ENCODE data around the gene STAB1. TPM values are rescaled to one million over a fixed set of nuclear protein-coding genes. Genes with fewer than 3 reads are reported as not detected.
A peak's percentile ranks its signal among the peaks of the same experiment; 100 is the strongest.

STAB1 gene
- total RNA-seq, 4 donors from 2014 or later = 27.0 to 98.2 (median 67.2) TPM

DNA sequence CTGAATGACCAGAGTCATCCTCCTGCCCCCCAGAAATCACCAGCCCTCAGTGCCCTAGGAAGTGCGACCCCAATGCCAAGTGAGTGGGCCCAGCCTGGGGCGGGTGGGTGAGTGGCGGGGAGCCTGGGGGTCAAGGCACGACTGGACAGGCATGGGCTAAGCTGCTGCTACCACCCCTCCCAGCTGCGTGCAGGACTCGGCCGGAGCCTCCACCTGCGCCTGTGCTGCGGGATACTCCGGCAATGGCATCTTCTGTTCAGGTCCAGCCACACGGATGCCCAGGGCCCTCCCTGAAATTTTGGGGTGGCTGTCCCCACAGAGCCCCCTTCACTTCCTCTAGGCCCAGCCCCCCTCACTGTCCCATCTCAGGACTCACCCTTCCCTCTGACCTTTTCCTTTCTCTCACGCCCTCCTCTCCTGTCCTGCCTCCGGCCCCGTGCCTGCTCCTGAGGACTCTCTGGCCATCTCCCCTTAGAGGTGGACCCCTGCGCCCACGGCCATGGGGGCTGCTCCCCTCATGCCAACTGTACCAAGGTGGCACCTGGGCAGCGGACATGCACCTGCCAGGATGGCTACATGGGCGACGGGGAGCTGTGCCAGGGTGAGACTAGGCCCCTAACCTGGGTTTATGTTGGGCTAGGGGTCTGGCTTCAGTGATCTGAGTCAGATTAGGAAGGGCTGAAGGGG, 21.5 kb downstream of the STAB1 start:
- no peak for DNase-seq
- TF ChIP-seq, protein P1, sequence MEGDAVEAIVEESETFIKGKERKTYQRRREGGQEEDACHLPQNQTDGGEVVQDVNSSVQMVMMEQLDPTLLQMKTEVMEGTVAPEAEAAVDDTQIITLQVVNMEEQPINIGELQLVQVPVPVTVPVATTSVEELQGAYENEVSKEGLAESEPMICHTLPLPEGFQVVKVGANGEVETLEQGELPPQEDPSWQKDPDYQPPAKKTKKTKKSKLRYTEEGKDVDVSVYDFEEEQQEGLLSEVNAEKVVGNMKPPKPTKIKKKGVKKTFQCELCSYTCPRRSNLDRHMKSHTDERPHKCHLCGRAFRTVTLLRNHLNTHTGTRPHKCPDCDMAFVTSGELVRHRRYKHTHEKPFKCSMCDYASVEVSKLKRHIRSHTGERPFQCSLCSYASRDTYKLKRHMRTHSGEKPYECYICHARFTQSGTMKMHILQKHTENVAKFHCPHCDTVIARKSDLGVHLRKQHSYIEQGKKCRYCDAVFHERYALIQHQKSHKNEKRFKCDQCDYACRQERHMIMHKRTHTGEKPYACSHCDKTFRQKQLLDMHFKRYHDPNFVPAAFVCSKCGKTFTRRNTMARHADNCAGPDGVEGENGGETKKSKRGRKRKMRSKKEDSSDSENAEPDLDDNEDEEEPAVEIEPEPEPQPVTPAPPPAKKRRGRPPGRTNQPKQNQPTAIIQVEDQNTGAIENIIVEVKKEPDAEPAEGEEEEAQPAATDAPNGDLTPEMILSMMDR (IDR thresholded peaks at IDR 0.05) = no peak
- no peak for TF ChIP-seq POLR2A (IDR thresholded peaks at IDR 0.05)

DNA sequence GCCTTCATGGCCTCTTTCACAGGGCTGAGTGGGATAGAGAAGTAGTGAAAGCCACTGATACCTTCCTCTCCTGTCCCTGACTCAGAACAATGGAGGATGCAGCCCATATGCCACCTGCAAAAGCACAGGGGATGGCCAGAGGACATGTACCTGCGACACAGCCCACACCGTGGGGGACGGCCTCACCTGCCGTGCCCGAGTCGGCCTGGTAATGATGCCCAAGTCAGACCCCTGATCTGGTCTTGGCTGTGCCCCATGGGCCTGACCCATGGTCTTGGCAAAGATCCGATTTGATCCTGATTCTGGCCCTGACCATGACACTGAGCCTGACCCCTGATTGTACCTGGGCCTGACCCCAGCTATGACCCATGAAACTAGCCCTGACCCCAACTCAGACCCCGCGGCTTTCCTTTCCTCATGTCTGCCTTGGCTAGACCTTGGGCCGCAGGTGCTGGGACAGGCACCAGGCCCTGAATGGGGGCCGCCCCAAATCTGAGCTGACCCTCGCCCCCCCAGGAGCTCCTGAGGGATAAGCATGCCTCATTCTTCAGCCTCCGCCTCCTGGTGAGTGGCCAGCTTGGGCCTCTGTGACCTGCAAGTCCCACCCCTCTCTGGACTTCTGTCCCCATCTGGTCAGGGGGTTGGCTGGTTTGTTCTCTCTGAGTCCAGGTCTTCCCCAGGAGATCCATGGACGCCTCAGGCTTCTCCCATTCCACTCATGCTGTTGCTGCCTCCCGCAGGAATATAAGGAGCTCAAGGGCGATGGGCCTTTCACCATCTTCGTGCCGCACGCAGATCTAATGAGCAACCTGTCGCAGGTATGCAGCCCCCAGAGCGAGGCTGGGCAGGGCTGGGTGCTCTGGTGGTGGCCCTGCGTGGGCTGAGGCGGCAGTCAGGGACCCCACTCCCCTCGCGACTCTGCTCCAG, 22.9 kb downstream of the STAB1 start:
- no peaks in the 10 kb centered on the region for H3K27me3 ChIP-seq
- no peaks in the 10 kb centered on the region for H3K36me3 ChIP-seq
- peak overlapping the region in 2 of 4 donors; percentile 42 to 47 for H3K4me3 ChIP-seq
- H3K27ac ChIP-seq = no peak overlapping the region
- no peak for DNase-seq
- TF ChIP-seq POLR2A (IDR thresholded peaks at IDR 0.05) = no peak
- TF ChIP-seq, protein P1 (IDR thresholded peaks at IDR 0.05) = no peak
- H3K4me1 ChIP-seq = no peaks in the 10 kb centered on the region
- no peaks in the 10 kb centered on the region for H3K9me3 ChIP-seq

More for the DNA sequence above, 21.5 kb downstream of the STAB1 start:
- Histone ChIP-seq H3K4me3 (no peak overlapping the region), H3K27me3 (no peaks in the 10 kb centered on the region), H3K4me1 (no peaks in the 10 kb centered on the region), H3K36me3 (no peaks in the 10 kb centered on the region), H3K27ac (no peak overlapping the region), H3K9me3 (no peaks in the 10 kb centered on the region)

DNA sequence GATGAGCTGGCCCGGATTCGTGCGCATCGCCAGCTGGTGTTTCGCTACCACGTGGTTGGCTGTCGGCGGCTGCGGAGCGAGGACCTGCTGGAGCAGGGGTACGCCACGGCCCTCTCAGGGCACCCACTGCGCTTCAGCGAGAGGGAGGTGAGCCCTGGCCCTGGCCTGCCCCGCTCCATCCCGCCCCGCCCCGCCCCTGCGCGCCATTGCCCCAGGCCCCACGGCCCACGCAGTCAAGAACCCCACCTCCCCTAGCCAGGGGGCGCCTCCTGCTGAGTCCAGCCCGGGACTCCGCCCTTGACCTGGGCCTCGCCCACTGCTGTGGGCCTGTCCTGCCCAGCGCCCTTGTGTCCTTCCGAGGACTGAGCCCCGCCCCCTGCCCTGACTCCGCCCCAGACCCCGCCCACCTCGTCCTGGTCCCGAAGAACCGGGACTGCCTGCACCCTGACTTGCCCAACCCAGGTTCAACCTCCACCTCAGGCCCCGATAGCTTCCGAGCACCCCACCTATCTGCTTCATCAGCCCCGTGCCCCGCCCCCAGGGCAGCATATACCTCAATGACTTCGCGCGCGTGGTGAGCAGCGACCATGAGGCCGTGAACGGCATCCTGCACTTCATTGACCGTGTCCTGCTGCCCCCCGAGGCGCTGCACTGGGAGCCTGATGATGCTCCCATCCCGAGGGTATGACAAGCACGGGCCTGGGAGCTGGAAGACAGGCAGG, 23.7 kb downstream of the STAB1 start:
- H3K27me3 ChIP-seq = no peaks in the 10 kb centered on the region
- H3K9me3 ChIP-seq = no peaks in the 10 kb centered on the region
- H3K36me3 ChIP-seq = no peaks in the 10 kb centered on the region
- peak in 2 of 3 donors; percentile 67 to 72 for DNase-seq
- H3K4me1 ChIP-seq = no peaks in the 10 kb centered on the region
- H3K4me3 ChIP-seq = peak overlapping the region in 2 of 4 donors; percentile 42 to 47
- no peak overlapping the region for H3K27ac ChIP-seq
- no peak for TF ChIP-seq POLR2A (IDR thresholded peaks at IDR 0.05)
- TF ChIP-seq, protein P1 (IDR thresholded peaks at IDR 0.05) = no peak

DNA sequence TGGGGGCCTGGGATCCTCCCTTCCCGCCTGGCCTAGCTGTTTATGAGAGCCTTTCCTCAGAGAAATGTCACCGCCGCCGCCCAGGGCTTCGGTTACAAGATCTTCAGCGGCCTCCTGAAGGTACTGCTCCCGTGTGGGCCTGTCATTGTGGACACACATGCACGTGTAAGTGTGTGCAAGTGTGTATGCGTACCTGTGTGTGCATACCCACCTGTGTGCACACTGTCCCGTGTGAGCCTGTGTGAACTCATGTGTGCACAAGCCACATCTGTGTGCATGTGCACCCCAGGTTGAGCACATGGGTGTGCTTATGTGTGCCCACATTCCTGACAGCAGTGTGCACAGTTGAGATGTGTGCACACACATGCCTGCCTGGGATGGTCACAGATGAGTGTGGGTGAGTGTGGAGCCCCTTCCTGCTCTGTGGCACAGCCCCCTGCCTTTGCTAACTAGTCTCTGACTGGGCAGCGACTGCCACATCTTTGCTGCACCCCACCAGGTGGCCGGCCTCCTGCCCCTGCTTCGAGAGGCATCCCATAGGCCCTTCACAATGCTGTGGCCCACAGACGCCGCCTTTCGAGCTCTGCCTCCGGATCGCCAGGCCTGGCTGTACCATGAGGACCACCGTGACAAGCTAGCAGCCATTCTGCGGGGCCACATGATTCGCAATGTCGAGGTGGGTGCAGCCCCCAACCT, 24.5 kb downstream of the STAB1 start:
- no peaks in the 10 kb centered on the region for H3K36me3 ChIP-seq
- H3K9me3 ChIP-seq = no peaks in the 10 kb centered on the region
- no peaks in the 10 kb centered on the region for H3K4me1 ChIP-seq
- no peaks in the 10 kb centered on the region for H3K27me3 ChIP-seq
- TF ChIP-seq POLR2A (IDR thresholded peaks at IDR 0.05) = no peak
- TF ChIP-seq, protein P1 (IDR thresholded peaks at IDR 0.05) = no peak
- no peak overlapping the region for H3K27ac ChIP-seq
- no peak for DNase-seq
- no peak overlapping the region for H3K4me3 ChIP-seq

DNA sequence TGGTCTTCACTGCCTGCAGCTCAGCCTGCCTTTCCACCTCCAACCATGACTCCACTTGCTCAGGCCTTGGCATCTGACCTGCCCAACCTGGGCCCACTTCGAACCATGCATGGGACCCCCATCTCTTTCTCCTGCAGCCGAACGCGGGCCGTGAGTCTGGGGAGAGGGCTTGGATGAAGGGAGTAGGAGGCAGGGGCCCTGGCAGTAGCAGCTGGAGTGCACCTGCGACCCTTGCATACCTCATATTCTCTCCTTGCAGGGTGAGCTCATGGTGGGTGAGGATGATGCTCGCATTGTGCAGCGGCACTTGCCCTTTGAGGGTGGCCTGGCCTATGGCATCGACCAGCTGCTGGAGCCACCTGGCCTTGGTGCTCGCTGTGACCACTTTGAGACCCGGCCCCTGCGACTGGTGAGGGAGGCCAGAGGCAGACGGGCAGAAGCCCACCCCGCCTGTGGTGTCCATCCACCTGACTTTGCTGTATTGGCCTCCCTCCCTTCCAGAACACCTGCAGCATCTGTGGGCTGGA, 25.1 kb downstream of the STAB1 start:
- Histone ChIP-seq H3K4me1 (no peaks in the 10 kb centered on the region), H3K27ac (no peak overlapping the region), H3K27me3 (no peaks in the 10 kb centered on the region), H3K36me3 (no peaks in the 10 kb centered on the region), H3K4me3 (no peak overlapping the region), H3K9me3 (no peaks in the 10 kb centered on the region)
- DNase-seq = no peak
- TF ChIP-seq POLR2A (IDR thresholded peaks at IDR 0.05) = no peak
- TF ChIP-seq, protein P1 (IDR thresholded peaks at IDR 0.05) = no peak
